Urothelium cell line (cell line): ENCODE data around the gene TJP2.
"Not testable (repeated sequence)": the region's sequence is repeated elsewhere in the genome, so short reads cannot be mapped to it uniquely, and the experiment has no call there.

Source experiments
- DNase-seq: peaks from one replicate; pipeline ENCODE4 v3.0.0; 2011; ENCODE audit warnings: low spot score, mixed read lengths
- FAIRE-seq: peaks from 2 replicates; lab custom pipeline; 2011; peaks lifted over from hg19 to GRCh38; lab: Jason Lieb, UNC

TJP2 gene

DNA sequence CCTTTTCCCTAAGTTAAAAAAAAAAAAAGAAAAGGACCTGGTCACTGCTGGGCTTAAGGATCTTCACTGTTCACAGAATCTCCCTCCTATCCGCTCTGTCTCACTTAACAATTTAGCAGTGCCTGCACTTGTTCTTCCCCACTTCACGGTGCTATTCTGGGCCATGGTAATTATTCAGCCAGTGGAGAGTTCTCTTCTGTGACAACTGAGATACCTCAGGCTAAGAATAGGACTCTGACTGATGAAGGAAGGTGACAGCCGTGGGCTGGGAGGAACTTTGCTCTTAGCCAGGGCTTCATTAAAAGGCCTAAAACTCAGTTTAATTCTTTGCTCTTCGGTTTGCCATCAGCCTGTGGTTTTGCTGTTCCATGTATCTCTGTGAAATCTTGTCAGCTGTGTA is 99.1 kb downstream of the TJP2 start:
- no peak for FAIRE-seq
- no peak for DNase-seq

DNA sequence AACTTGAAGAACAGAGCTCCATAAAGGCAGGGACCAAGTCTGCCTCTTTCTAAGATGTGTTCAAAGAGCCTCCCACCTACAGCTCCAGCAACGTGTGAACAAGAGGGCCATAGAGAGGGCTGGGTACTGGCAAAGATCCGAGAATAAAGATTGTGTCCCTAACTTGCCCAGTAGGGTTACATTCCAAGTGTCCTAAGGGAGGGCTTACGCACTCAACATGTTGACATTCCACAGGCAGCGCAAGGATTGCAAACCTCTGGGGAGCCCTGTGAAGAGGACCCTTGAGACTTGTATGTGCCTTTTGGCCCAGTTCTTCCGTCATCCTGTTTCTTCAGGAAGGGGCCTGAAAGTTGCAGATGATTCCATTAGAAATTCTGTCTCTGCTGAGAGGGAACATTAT is 102.7 kb downstream of the TJP2 start:
- no peak for FAIRE-seq

DNA sequence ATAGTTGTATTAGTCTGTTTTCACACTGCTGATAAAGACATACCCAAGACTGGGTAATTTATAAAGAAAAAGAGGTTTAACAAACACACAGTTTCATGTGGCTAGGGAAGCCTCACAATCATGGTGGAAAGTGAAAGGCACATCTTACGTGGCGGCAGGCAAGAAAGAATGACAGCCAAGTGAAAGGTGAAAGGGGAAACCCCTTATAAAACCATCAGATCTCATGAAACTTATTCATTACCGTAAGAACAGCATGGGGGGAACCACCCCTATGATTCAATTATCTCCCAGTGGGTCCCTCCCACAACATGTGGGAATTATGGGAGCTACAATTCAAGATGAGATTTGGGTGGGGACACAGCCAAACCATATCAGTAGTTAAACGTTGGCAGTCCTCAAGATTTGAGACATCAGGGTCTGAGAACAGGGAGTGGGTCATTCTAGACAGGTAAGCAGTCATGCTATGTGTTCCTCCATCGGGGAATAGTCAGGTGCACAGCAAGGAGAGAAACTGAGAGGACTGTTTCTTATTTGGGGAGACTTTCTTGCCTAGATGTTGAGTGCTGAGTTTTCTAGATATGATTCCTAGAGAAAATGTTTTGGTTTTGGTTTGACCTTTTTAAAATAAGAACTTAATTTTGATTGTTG is 105.1 kb downstream of the TJP2 start:
- FAIRE-seq (no peak), DNase-seq (no peak)

More for the DNA sequence above, 102.7 kb downstream of the TJP2 start:
- no peak for DNase-seq

DNA sequence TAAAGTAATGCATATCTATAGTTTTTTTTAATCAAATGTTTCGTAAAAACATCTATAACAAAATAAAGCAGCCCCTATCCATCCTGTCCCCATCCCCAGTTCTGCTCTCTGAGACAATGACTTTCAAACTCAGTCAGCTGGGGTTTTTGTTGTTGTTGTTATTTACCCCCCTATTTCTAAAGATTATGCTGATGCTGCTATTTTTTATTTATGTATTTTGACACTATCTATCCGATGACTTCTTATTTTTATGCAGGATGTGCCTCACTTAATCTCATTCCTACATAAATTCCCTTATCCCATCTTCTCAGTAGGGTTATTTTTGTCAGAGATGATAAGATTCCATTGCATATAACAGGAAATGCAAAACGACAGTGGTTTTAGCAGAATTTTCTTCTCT is 105.7 kb downstream of the TJP2 start:
- FAIRE-seq = no peak

DNA sequence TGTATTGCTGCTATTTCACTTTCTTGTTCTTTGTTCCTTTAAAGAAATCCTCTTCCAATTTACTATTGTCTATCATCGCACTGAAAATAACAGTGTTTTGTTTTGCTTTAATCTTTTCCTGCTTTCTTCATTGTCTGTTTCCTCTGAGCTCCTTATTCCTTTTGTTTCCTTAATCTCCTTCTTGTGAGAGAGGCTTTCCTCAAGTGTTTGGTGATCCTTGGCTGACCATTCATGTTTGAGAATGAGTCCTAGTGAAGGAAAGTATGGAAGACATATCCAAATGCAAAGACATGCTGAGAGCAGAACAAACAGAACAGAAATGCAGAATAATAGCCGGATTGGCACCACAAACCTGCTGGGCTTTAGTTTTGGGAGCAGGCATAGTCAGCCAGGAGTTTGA is 108.9 kb downstream of the TJP2 start:
- FAIRE-seq (no peak), DNase-seq (no peak)

More for the DNA sequence above, 105.7 kb downstream of the TJP2 start:
- DNase-seq = no peak

DNA sequence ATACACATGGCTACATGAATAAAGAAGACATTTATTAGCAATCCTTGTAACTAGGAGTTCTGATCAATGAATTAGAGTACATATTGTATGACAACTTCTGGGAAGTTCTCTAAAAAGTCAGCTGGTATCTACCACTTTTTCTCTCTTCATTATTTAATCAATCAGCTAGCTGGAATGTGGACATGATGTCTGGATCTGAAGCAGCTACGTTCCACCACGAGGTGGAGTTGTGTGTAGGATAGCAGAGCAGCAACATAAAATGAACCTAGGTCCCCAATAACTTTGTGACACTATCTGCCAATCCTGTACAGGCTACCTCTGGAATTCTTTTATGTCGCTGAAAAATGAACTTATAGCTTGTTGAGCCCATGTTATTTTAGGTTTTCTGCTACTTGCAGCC is 118.0 kb downstream of the TJP2 start:
- DNase-seq (no peak), FAIRE-seq (no peak)

DNA sequence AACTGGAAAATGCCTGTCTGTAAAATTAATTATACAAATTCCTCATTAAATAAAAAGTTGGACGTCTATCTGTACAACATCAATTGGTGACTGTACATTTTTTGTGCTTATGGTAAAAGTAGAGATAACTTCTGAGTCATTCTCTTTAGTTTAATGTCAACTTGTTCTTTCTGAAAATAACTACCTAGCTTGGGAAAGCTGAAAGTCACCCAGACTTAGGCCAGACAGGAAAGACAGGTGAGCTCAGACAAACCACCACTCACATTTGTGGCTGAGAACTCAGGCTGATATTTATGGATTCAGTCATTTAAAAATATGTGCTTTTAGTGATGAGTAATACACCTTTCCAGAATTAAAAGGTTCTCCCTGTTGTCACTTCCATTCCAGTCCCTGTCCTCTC is 119.1 kb downstream of the TJP2 start:
- no peak for DNase-seq
- no peak for FAIRE-seq

DNA sequence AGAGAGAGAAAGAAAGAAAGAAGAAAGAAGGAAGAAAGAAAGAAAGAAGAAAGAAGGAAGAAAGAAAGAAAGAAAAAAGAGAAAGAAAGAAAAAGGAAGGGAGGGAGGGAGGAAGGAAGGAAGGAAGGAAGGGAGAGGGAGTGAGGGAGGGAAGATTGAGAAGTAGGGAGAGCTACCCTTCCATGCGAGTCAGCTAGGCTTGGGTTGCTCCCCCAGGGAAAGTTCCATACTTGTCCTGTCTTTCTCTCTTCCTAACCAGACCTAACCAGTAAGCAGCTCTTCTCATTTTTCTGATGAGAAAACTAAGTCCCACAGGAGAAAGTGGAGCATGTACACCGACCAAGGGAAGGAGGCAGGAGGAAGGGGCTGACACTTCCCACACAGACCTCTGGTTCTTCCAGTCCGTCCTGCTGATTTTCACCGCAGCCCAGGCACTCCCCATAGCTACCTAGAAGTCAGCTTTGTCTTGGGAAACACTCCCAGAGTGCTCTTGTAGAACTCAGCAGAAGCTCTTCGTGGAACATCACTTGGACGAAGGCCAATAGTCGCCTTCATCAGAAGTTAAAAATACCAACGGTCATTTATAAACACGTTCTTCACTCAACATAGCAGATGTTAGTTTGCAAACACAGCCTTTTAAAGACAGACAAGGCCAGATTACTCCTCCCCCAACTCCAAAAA is 121.9 kb downstream of the TJP2 start:
- FAIRE-seq (no peak), DNase-seq (no peak)

DNA sequence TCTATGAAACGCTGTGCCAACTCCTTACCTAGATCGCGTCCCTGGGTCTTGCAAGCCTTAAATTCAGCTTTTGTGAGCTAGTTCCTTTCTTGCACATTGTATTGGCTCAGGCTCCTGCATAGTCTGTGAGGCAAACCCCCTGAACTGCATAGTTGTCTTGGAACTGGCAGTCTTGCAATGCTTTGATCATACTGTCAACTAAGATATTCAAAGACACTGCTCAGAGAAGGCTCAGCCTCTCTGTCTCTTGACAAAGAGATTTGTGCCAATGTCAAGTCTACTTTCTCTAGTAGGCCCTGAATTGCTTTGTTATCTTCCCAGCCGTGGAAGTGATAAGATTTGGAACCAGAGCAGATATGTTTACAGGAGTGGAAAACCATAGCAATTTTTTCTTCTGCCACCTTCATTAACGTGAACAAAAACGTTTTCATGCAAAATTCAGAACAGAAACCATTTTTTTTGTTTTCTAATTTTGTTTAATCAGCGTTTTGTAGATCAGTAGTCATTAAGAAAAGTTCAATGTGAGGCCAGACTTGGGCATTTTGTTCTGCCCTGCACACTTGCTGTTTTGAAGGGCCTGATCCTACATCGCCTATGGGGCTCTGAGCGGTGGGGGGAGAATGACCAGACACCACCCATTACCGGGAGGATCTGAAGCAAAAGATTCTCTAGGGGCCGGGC is 123.4 kb downstream of the TJP2 start:
- FAIRE-seq = no peak
- no peak for DNase-seq

DNA sequence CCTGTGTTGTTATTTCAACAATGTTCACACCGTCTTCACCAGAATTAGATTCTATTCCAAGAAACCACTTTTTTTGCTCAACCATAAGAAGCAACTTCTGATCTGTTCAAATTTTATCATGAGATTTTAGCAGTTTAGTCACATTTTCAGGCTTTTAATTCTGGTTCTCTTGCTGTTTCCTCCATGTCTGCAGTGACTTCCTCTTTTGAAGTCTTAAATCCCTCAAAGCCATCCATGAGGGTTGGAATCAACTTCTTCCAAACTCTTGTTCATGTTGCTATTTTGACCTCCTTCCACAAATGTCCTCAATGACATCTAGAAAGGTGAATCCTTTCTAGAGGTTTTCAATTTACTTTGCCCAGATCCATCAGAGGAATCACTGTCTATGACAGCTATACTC is 125.2 kb downstream of the TJP2 start:
- FAIRE-seq (no peak), DNase-seq (no peak)

DNA sequence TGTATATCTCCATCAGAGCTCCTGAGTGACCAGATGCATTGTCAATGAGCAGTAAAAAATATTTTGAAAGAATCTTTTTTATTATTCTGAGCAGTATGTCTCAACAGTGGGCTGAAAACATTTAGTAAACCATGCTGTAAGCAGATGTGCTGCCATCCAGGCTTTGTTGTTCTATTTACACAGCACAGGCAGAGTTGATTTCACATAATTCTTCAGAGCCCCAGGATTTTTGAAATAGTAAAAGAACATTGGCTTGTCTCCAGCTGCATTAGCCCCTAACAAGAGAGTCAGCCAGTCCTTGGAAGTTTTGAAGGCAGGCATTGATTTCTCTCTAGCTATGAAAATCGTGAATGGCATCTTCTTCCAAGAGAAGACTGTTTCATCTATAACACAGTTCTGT is 125.7 kb downstream of the TJP2 start:
- no peak for DNase-seq
- no peak for FAIRE-seq

DNA sequence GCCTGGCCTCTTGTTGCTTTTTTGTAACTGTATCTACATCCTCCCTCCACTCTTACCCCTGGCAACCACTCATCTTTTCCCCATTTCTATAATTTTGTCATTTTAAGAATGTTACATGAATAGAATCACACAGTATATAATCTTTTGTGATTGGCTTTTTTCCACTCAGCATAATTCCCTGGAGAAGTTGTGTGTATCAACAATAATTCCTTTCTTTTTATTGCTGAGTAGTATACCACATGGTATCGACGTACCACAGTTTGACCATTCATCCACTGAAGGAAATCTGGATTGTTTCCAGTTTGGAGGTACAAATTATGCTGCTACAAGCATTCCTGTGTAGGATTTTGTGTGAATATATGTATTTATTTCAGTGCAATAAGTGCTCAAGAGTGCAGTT is 129.3 kb downstream of the TJP2 start:
- no peak for FAIRE-seq
- DNase-seq = no peak

DNA sequence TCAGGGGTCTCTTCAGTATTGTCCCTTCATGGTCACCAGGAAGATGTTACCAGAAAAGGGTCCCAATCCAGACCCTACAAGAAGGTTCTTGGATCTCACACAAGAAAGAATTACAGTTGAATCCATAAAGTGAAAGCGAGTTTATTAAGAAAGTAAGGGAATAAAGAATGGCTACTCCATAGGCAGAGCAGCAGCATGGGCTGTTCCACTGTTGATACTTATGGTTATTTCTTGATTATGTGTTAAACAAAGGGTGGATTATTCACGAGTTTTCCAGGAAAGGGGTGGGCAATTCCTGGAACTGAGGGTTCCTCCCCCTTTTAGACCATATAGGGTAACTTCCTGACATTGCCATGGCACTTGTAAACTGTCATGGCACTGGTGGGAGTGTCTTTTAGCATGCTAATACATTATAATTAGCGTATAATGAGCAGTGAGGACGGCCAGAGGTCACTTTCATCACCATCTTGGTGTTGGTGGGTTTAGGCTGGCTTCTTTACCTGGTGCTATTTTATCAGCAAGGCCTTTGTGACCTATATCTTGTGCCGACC is 132.9 kb downstream of the TJP2 start:
- FAIRE-seq, DNase-seq: not testable (repeated sequence)

DNA sequence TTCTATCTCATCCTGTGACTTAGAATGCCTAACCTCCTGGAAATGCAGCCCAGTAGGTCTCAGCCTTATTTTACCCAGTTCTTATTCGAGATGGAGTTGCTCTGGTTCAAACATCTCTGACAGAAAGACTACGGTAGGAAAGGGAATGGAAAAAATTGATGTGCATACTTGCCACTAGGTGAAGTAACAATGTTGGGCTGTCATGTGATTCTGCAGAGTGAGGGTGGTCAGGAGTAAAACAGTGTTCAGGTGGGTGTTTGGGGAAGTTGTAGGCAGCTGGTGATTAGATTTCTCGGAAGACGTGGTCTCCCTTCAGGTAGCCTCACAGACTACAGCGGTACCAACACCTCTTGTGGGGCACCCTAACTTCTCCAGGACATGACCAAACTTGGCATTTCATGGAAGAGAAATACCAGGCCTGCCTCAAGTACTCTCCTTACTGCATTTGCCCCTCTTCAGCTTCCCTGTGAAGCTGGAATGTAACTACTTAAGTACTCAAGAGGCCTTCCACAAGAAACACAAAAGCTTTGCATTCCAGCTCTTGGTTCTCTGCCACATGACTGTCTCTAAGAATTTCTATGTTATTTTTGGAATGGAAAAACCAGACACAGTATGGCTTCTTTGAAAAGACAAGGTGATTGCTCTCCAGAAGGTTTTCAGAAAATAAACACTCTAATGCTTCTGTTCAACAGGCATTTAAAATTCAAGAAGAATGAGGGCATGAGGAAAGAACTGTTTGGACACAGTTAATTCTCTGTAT is 133.5 kb downstream of the TJP2 start:
- FAIRE-seq = no peak

DNA sequence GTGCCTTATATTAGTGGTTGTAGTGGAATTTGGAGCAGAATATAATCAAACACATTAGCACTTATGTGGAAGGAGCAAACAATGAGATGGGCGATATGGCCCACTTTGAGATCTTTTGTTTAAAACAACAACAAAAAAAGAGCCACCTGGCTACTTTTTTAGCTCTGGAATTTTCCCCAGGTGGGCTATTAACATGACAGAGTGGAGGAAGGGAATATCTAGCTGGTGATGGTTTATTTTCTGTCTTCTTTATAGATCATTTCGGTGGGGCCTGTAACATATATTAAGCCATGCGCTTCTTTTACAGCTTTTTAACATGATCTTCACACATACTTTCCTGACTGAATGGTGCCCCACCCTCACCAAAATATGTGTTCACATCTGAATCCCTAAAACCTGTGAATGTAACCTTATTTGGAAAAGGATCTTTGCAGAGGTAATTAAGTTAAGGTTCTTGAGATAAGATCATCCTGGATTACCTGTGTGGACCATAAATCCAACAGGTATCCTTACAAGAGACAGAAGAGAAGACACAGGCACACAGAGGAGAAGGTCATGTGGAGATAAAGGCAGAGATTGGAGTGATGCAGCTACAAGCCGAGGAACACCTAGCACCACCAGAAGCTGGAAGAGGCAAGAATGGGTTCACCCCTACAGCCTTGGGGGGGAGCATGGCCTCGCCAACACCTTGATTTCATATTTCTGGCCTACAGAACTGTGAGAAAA is 134.3 kb downstream of the TJP2 start:
- no peak for FAIRE-seq
- no peak for DNase-seq

More for the DNA sequence above, 133.5 kb downstream of the TJP2 start:
- DNase-seq = no peak

DNA sequence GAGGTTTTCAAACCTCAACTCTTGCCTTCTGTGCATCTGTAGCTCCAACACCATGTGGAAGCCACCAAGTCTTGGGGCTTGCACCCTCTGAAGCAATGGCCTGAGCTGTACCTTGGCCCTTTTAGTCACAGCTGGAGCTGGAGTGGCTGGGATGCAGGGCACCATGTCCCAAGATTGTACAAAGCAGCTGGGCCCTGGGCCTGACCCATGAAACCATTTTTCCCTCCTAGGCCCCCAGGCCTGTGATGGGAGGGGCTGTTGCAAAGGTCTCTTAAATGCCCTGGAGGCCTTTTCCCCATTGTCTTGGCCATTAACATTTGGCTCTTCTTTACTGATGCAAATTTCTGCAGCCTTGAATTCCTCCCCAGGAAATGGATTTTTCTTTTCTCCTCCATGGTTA is 139.1 kb downstream of the TJP2 start:
- FAIRE-seq (no peak), DNase-seq (no peak)

DNA sequence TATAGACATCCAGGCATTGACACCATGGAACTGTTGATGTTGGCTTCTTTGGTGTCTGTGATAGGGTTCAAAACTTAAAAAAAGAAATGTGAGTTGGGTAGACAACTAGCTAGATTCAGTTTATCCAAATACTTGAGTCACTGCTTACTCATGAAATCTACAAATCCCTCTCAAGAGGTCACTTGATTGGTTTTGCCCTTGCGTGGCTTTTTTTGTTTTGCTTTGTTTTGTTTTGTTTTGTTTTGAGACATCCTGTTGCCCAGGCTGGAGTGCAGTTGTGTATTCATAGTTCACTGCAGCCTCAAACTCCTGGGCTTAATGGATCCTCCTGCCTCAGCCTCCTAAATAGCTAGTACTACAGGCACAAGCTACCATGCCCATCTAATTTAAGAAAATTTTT is 140.5 kb downstream of the TJP2 start:
- no peak for DNase-seq
- no peak for FAIRE-seq

DNA sequence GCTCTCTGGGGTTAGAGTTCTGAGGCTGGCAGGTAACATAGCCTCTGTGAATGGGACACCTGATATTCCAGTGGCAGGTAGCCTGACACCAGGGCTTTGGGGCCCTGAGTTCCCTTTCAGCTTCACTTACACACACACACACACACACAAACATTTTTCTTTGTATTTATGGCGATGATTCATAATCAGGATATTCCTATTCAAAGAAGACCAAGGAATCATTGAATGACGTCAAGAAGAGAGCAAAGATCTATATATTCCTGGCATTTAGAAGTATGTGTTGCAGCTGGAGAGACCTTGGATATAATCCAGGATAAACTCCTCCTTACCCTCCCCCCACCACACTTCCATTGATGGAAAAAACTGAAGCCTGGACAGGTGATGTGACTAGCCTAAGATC is 143.0 kb downstream of the TJP2 start:
- no peak for DNase-seq
- no peak for FAIRE-seq

DNA sequence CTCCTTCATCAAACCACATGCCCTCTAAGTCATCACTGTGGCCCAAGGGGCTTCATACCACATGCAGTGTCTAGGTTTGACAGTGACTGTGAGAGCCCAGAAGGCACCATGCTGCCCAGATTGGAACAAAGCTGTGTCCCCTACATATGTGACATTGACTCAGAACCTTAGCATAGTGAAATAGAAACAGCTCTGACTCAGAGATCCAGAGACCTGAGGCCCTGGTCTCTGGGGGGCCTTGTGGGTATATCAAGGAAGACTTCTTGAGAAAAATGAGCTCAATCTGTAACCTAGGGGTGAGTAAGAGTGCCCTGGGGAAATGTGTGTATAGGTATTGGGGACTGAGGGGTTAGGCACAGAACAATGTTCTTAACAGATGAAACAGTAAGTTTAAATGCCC is 143.8 kb downstream of the TJP2 start:
- DNase-seq (no peak), FAIRE-seq (no peak)

DNA sequence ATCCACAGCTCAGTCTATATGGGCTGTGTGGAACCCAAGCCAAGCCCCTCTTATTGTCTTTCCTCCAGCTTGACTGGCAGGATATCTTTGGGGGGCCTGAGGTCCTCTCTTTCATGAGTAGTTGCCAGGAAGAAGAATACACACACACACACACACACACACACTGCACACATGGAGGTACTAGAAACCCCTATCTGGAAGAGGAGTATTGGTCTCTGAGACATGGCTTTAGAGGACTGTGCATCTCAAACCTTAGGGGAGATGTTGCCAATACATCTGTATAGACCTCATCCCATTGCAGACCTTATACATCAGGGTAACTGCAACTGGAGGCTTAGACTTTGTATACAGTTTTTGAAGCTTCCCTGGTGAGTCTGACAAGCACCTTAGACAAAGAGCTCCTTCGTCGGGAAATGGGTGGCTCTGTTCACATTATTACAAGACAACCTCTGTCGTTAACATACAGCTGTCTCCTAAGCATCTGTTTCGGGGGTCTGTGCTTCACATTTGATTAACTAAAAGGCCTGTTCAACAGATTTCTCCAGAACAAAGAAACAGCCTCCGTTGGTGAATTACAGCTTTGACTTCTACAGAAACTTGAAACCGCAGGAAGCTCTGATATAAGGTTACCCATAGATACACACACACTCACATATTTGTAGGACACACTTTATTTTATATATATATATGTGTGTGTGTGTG is 145.4 kb downstream of the TJP2 start:
- FAIRE-seq (no peak), DNase-seq (no peak)
